Measurements from ENCODE around the gene PDE11A. TPM values are rescaled to one million over a fixed set of nuclear protein-coding genes. Genes with fewer than 3 reads are reported as not detected.
"Not testable (repeated sequence)": the region's sequence is repeated elsewhere in the genome, so short reads cannot be mapped to it uniquely, and the experiment has no call there.

The PDE11A gene
- total RNA-seq, 1 experiment from 2014 or later = 0.13 TPM

DNA sequence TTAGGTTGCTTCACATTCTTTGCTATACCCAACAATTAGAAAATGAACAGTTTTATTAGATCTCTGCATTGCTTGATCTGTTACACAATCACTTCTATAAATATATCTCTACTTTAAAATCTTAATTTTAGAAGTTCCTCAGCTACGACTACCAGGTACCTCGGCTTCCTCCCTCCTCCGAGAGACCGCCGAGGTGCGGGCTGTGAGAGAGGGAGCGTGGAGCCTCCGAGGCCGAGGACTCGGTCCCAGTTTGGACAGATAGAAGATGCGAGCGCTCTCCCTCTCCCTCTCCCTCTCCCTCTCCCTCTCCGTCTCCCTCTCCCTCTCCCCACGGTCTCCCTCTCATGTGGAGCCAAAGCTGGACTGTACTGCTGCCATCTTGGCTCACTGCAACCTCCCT lies 128.0 kb downstream of the PDE11A start:
- not testable (repeated sequence) for H3T11ph ChIP-seq (ENCODE audit: low read length); H3K14ac ChIP-seq (ENCODE audit: insufficient read depth, low read length); H3K27me3 ChIP-seq (ENCODE audit: insufficient read depth, low read length); H4K8ac ChIP-seq (replicated peaks; ENCODE audit: insufficient read length, low read depth, low read length); H3K4ac ChIP-seq (ENCODE audit: low read depth, low read length); H3K23me2 ChIP-seq (ENCODE audit: insufficient read length, low read depth, low read length, poor library complexity, severe bottlenecking); H3K9me3 ChIP-seq (ENCODE audit: control insufficient read depth, low read depth, low read length); H3K56ac ChIP-seq (ENCODE audit: insufficient read length, low read depth, low read length); H3K27ac ChIP-seq (ENCODE audit: insufficient read length, low read depth, low read length); DNase-seq; H3K79me2 ChIP-seq (ENCODE audit: insufficient read depth, low read length); H2BK5ac ChIP-seq (ENCODE audit: insufficient read length, low read length); H3K9ac ChIP-seq (ENCODE audit: extremely low read depth, insufficient read length, low read length); H2BK20ac ChIP-seq (ENCODE audit: low read depth, low read length, poor library complexity, severe bottlenecking); H3K4me1 Mint-ChIP-seq; H3K4me1 ChIP-seq (ENCODE audit: insufficient read depth, low read length); H2AFZ ChIP-seq (ENCODE audit: low read length); H2BK120ac ChIP-seq (ENCODE audit: low read depth, low read length, poor library complexity, severe bottlenecking); H3K27ac Mint-ChIP-seq; H4K91ac ChIP-seq (ENCODE audit: insufficient read length, low read depth, low read length); H3K27me3 Mint-ChIP-seq (ENCODE audit: low read depth); H2BK15ac ChIP-seq (ENCODE audit: low read depth, low read length); H2AK5ac ChIP-seq (ENCODE audit: insufficient read length, low read length); H3K4me3 Mint-ChIP-seq; H4K20me1 ChIP-seq (ENCODE audit: control insufficient read depth, insufficient read depth, insufficient read length); H4K5ac ChIP-seq (ENCODE audit: insufficient read length, low read depth, low read length); H3K79me1 ChIP-seq (ENCODE audit: insufficient read depth, low read depth, low read length, poor library complexity, severe bottlenecking); H2BK12ac ChIP-seq (ENCODE audit: insufficient read length, low read depth, low read length); H3K4me2 ChIP-seq (ENCODE audit: insufficient read depth, insufficient read length, low read length); H3K18ac ChIP-seq (ENCODE audit: insufficient read length, low read depth, low read length); H3K36me3 Mint-ChIP-seq (ENCODE audit: insufficient read depth in 1 of 3, low read depth in 3 of 3); H3K23ac ChIP-seq (ENCODE audit: insufficient read length, low read depth, low read length)
- peaks cover 9 to 15% of the 10 kb centered on the region in 2 experiments; a peak in 3 of 5 replicates for H3K9me3 Mint-ChIP-seq
- no CpG with 5 or more reads among the region's 14 CpGs for WGBS (ENCODE audit: extremely low coverage, insufficient read length, low lambda C conversion rate)
